ENCODE data around the gene VAV3.

DNA sequence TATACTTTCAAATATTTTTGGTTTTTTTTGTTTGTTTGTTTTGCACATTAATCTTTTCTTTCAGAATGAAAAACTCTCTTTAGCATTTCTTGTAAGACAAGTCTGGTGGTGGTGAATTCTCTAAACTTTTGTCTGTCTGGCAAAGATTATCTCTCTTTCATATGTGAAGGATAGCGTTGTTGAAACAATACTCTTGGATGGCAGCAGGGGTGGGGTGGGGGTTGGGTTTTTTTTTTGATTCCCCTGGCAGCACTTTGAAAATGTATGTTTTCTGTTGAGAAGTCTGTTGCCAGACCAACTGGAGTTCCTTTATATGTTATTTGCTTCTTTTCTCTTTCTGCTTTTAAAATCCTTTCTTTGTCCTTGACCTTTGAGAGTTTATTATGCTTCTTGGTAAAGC is 160.2 kb downstream of the VAV3 start:
- TF ChIP-seq TCF3 (IDR thresholded peaks at IDR 0.05; ENCODE audit: borderline replicate concordance, insufficient read depth, low read depth, low read length) (no peak), POLR2A (IDR thresholded peaks at IDR 0.05; ENCODE audit: low read depth, low read length) (no peak), PRDM15 (CRISPR knock-in tag; IDR thresholded peaks at IDR 0.05) (no peak)
- TF ChIP-seq, protein P1, sequence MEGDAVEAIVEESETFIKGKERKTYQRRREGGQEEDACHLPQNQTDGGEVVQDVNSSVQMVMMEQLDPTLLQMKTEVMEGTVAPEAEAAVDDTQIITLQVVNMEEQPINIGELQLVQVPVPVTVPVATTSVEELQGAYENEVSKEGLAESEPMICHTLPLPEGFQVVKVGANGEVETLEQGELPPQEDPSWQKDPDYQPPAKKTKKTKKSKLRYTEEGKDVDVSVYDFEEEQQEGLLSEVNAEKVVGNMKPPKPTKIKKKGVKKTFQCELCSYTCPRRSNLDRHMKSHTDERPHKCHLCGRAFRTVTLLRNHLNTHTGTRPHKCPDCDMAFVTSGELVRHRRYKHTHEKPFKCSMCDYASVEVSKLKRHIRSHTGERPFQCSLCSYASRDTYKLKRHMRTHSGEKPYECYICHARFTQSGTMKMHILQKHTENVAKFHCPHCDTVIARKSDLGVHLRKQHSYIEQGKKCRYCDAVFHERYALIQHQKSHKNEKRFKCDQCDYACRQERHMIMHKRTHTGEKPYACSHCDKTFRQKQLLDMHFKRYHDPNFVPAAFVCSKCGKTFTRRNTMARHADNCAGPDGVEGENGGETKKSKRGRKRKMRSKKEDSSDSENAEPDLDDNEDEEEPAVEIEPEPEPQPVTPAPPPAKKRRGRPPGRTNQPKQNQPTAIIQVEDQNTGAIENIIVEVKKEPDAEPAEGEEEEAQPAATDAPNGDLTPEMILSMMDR (IDR thresholded peaks at IDR 0.05 in 2 of 3, conservative IDR thresholded peaks at IDR 0.05 in 1 of 3; ENCODE audit: control insufficient read depth in 2 of 3, extremely low read depth in 1 of 3, insufficient read depth in 1 of 3, low read depth in 3 of 3, low read length in 3 of 3): no peak

Measured in GM12878 (cell line).